ENCODE results near the gene DHX29. TPM values are rescaled to one million over a fixed set of nuclear protein-coding genes. Genes with fewer than 3 reads are reported as not detected.

Gene DHX29
- total RNA-seq, 2 donors from 2014 or later, result 29.5 to 35.6 TPM

GRCh38 chr5:55338092-55338613 lies 30.7 kb upstream of the DHX29 start:
- no peak for TF ChIP-seq CTCF (IDR thresholded peaks at IDR 0.05)
- H3K9me3 ChIP-seq, result no peaks in the 10 kb centered on the region
- no peaks in the 10 kb centered on the region for H3K27me3 ChIP-seq (replicated peaks; ENCODE audit: insufficient read depth)
- no peak for ATAC-seq (ENCODE audit: insufficient number of reproducible peaks, low FRiP score, low read depth)
- peaks cover 0 to 24% of the 10 kb centered on the region in 2 donors for H3K4me1 ChIP-seq (ENCODE audit: control insufficient read depth in 1 of 2, low read depth in 2 of 2)
- peak overlapping the region; percentile 38 for H3K4me3 ChIP-seq
- H3K36me3 ChIP-seq, result no peaks in the 10 kb centered on the region
- H3K27ac ChIP-seq, result peak overlapping the region; percentile 13 to 16
- no peak for DNase-seq (ENCODE audit: low spot score)

- ATAC-seq (ENCODE audit: insufficient number of reproducible peaks, low FRiP score, low read depth) (no peak), DNase-seq (ENCODE audit: low spot score) (no peak)
- Histone ChIP-seq H3K27me3 (replicated peaks; ENCODE audit: insufficient read depth) (no peaks in the 10 kb centered on the region), H3K4me3 (no peak overlapping the region), H3K9me3 (no peaks in the 10 kb centered on the region), H3K36me3 (no peaks in the 10 kb centered on the region), H3K4me1 (ENCODE audit: control insufficient read depth in 1 of 2, low read depth in 2 of 2) (peaks cover 4 to 5% of the 10 kb centered on the region in 2 donors), H3K27ac (no peak overlapping the region)
- no peak for TF ChIP-seq CTCF (IDR thresholded peaks at IDR 0.05)
Observed at GRCh38 chr5:55333811-55334210, 26.3 kb upstream of the DHX29 start.

GRCh38 chr5:55333017-55333416 lies 25.5 kb upstream of the DHX29 start:
- no peak for TF ChIP-seq CTCF (IDR thresholded peaks at IDR 0.05)
- Histone ChIP-seq H3K27ac (no peak overlapping the region), H3K9me3 (no peaks in the 10 kb centered on the region), H3K4me3 (no peak overlapping the region), H3K27me3 (replicated peaks; ENCODE audit: insufficient read depth) (no peaks in the 10 kb centered on the region), H3K4me1 (ENCODE audit: control insufficient read depth in 1 of 2, low read depth in 2 of 2) (peaks cover 2 to 11% of the 10 kb centered on the region in 2 donors), H3K36me3 (no peaks in the 10 kb centered on the region)
- ATAC-seq (ENCODE audit: insufficient number of reproducible peaks, low FRiP score, low read depth), result no peak
- no peak for DNase-seq (ENCODE audit: low spot score)

- no peaks in the 10 kb centered on the region for H3K9me3 ChIP-seq
- no peak overlapping the region for H3K27ac ChIP-seq
- ATAC-seq (ENCODE audit: insufficient number of reproducible peaks, low FRiP score, low read depth) (no peak), DNase-seq (ENCODE audit: low spot score) (no peak)
- no peak overlapping the region for H3K4me3 ChIP-seq
- H3K27me3 ChIP-seq (replicated peaks; ENCODE audit: insufficient read depth), result no peaks in the 10 kb centered on the region
- no peaks in the 10 kb centered on the region for H3K36me3 ChIP-seq
- peaks cover 11% of the 10 kb centered on the region in 2 donors for H3K4me1 ChIP-seq (ENCODE audit: control insufficient read depth in 1 of 2, low read depth in 2 of 2)
- TF ChIP-seq CTCF (IDR thresholded peaks at IDR 0.05), result no peak
Observed at GRCh38 chr5:55331321-55331720, 23.8 kb upstream of the DHX29 start.

- Histone ChIP-seq H3K27ac (peak overlapping the region in 1 of 2 donors; percentile 60), H3K36me3 (peaks cover 3% of the 10 kb centered on the region)
Observed at GRCh38 chr5:55327281-55327680, 19.8 kb upstream of the DHX29 start.

More at GRCh38 chr5:55327281-55327680, 19.8 kb upstream of the DHX29 start:
- H3K4me1 ChIP-seq (ENCODE audit: control insufficient read depth in 1 of 2, low read depth in 2 of 2), result peaks cover 11% of the 10 kb centered on the region in 2 donors
- ATAC-seq (ENCODE audit: insufficient number of reproducible peaks, low FRiP score, low read depth), result no peak
- H3K4me3 ChIP-seq, result peak overlapping the region; percentile 46
- H3K27me3 ChIP-seq (replicated peaks; ENCODE audit: insufficient read depth), result no peaks in the 10 kb centered on the region
- no peaks in the 10 kb centered on the region for H3K9me3 ChIP-seq
- DNase-seq (ENCODE audit: low spot score), result no peak
- TF ChIP-seq CTCF (IDR thresholded peaks at IDR 0.05), result no peak
